H1 (cell line): Measurements from ENCODE around the gene ZNF407. TPM values are rescaled to one million over a fixed set of nuclear protein-coding genes. Genes with fewer than 3 reads are reported as not detected.

Experiments used
- CTCF ChIA-PET: fragments of 300-600 bp; sonication (Branson Sonifier 250); formaldehyde crosslinking; loops from one replicate; lab custom pipeline; 2021; ENCODE audit not compliant: partially characterized antibody; lab: Charles Lee
- POLR2A ChIA-PET: fragments of 300-600 bp; sonication (Branson Sonifier 250); formaldehyde crosslinking; loops from one replicate; lab custom pipeline; 2021; ENCODE audit warnings: inconsistent platforms; ENCODE audit not compliant: partially characterized antibody; lab: Charles Lee
- DNase-seq, 2 experiments: peaks; one replicate each; pipeline versions ENCODE4 v3.0.0 to v3.0.0-alpha.2; 2010 to 2022; ENCODE audit warnings: low spot score in 2 of 2, low read depth in 1 of 2, mixed read lengths in 1 of 2
- FAIRE-seq: peaks from 2 replicates; lab custom pipeline; 2011; peaks lifted over from hg19 to GRCh38; lab: Jason Lieb, UNC
- H2AFZ ChIP-seq: 2 replicates; pipeline ENCODE4 v1.8.1; 2012; ENCODE audit warnings: low read length, inconsistent platforms
- H2AK5ac ChIP-seq: 2 replicates; pipeline ENCODE4 v1.6.1; 2013; ENCODE audit warnings: low read depth, low read length
- H2BK120ac ChIP-seq: replicated peaks from 2 replicates; pipeline ENCODE3; 2013; ENCODE audit warnings: low read depth, low read length, inconsistent platforms
- H2BK12ac ChIP-seq: 2 replicates; pipeline ENCODE4 v1.6.1; 2013; ENCODE audit warnings: low read depth, low read length
- H2BK15ac ChIP-seq: 2 replicates; pipeline ENCODE4 v1.6.1; 2013; ENCODE audit warnings: low read length
- H2BK20ac ChIP-seq: 2 replicates; pipeline ENCODE4 v1.6.1; 2013; ENCODE audit warnings: low read length
- H2BK5ac ChIP-seq: 2 replicates; pipeline ENCODE4 v1.6.1; 2013; ENCODE audit warnings: low read depth, low read length
- H3K14ac ChIP-seq: 2 replicates; pipeline ENCODE4 v1.6.1; 2013; ENCODE audit warnings: inconsistent platforms; ENCODE audit not compliant: insufficient read length
- H3K18ac ChIP-seq: 2 replicates; pipeline ENCODE4 v1.6.1; 2013; ENCODE audit warnings: low read length; ENCODE audit errors: extremely low read depth
- H3K23ac ChIP-seq: 2 replicates; pipeline ENCODE4 v1.6.1; 2013; ENCODE audit warnings: inconsistent platforms; ENCODE audit not compliant: insufficient read length
- H3K23me2 ChIP-seq: 2 replicates; pipeline ENCODE4 v1.6.1; 2013; ENCODE audit warnings: low read depth, low read length
- H3K27ac ChIP-seq: 2 replicates; pipeline ENCODE4 v1.6.1; 2011; ENCODE audit warnings: low read depth, low read length, inconsistent platforms
- H3K27me3 ChIP-seq, 4 experiments: replicated peaks in 1 of 4; 1 replicate in 1 of 4; 2 replicates in 3 of 4; pipeline versions ENCODE4 v1.6.1 to v1.8.1; 2011 to 2013; ENCODE audit warnings: low read length in 3 of 4, mild to moderate bottlenecking in 3 of 4, inconsistent platforms in 2 of 4, mixed read lengths in 2 of 4, moderate library complexity in 1 of 4; ENCODE audit not compliant: control insufficient read depth in 3 of 4, insufficient read depth in 3 of 4; ENCODE audit errors: extremely low read depth in 1 of 4
- H3K36me3 ChIP-seq, 4 experiments: 2 replicates each; pipeline versions ENCODE4 v1.6.1 to v1.8.1; 2011 to 2013; ENCODE audit warnings: mild to moderate bottlenecking in 4 of 4, low read length in 3 of 4, moderate library complexity in 2 of 4, control low read depth in 1 of 4, inconsistent platforms in 1 of 4; ENCODE audit not compliant: insufficient read depth in 4 of 4, control insufficient read depth in 2 of 4
- H3K4ac ChIP-seq: replicated peaks from 2 replicates; pipeline ENCODE3; 2013; ENCODE audit warnings: low read length, low read depth, mixed read lengths, inconsistent platforms; ENCODE audit not compliant: insufficient read length
- H3K4me1 ChIP-seq, 4 experiments: replicated peaks in 1 of 4; 1 replicate in 1 of 4; 2 replicates in 3 of 4; pipeline versions ENCODE4 v1.6.1 to v1.8.1; 2011 to 2013; ENCODE audit warnings: low read length in 3 of 4, inconsistent platforms in 2 of 4, mixed read lengths in 1 of 4; ENCODE audit not compliant: insufficient read depth in 4 of 4, control insufficient read depth in 3 of 4
- H3K4me2 ChIP-seq, 2 experiments: 2 replicates each; pipeline versions ENCODE4 v1.6.1 to v1.8.1; 2011 to 2013; ENCODE audit warnings: low read depth in 2 of 2, low read length in 2 of 2, control low read depth in 1 of 2, inconsistent platforms in 1 of 2, mild to moderate bottlenecking in 1 of 2; ENCODE audit not compliant: insufficient read depth in 1 of 2
- H3K4me3 ChIP-seq, 4 experiments: fragments of 200-600, 300-600 bp in 1 of 4; sonication (generic), shearing (Covaris generic), sonication (Bioruptor Twin) in 1 of 4; 2 replicates each; pipeline versions ENCODE4 v1.5.1 to v1.8.1; 2011 to 2016; ENCODE audit warnings: low read length in 4 of 4, low read depth in 3 of 4, control low read depth in 2 of 4, inconsistent platforms in 2 of 4, mild to moderate bottlenecking in 2 of 4, mixed read lengths in 1 of 4, moderate library complexity in 1 of 4; ENCODE audit not compliant: insufficient read depth in 2 of 4; ENCODE audit errors: extremely low read depth in 1 of 4
- H3K56ac ChIP-seq: replicated peaks from 2 replicates; pipeline ENCODE3; 2013; ENCODE audit warnings: low read depth, mild to moderate bottlenecking, mixed read lengths, low read length, inconsistent platforms; ENCODE audit not compliant: insufficient read length
- H3K79me1 ChIP-seq: 2 replicates; pipeline ENCODE4 v1.6.1; 2013; ENCODE audit warnings: low read depth, low read length, control low read depth
- H3K79me2 ChIP-seq, 2 experiments: 2 replicates each; pipeline versions ENCODE4 v1.6.1 to v1.8.1; 2012 to 2013; ENCODE audit warnings: low read length in 2 of 2, mild to moderate bottlenecking in 2 of 2, inconsistent platforms in 1 of 2; ENCODE audit not compliant: insufficient read depth in 2 of 2, control insufficient read depth in 1 of 2
- H3K9ac ChIP-seq, 4 experiments: replicated peaks in 1 of 4; 1 replicate in 1 of 4; 2 replicates in 3 of 4; pipeline versions ENCODE4 v1.6.1 to v1.8.1; 2011 to 2013; ENCODE audit warnings: low read depth in 3 of 4, low read length in 3 of 4, control low read depth in 2 of 4, mild to moderate bottlenecking in 2 of 4, moderate library complexity in 2 of 4, inconsistent platforms in 1 of 4; ENCODE audit errors: extremely low read depth in 1 of 4
- H3K9me3 ChIP-seq, 2 experiments: 2 replicates each; pipeline versions ENCODE4 v1.6.1 to v1.8.1; 2012 to 2013; ENCODE audit warnings: mild to moderate bottlenecking in 2 of 2, moderate library complexity in 2 of 2, control low read depth in 1 of 2, inconsistent platforms in 1 of 2, low read depth in 1 of 2, low read length in 1 of 2, mixed read lengths in 1 of 2; ENCODE audit not compliant: insufficient read depth in 2 of 2
- H4K20me1 ChIP-seq, 2 experiments: replicated peaks in 1 of 2; 2 replicates each; pipeline versions ENCODE3 to v1.8.1; 2011 to 2013; ENCODE audit warnings: inconsistent platforms in 2 of 2, low read length in 2 of 2, mild to moderate bottlenecking in 1 of 2; ENCODE audit not compliant: insufficient read depth in 2 of 2, control insufficient read depth in 1 of 2
- H4K5ac ChIP-seq: 2 replicates; pipeline ENCODE4 v1.6.1; 2013; ENCODE audit warnings: low read length, low read depth, mixed read lengths, inconsistent platforms; ENCODE audit not compliant: insufficient read length
- H4K8ac ChIP-seq: 2 replicates; pipeline ENCODE4 v1.8.0; 2013; ENCODE audit warnings: mild to moderate bottlenecking, moderate library complexity, low read length, inconsistent platforms; ENCODE audit not compliant: insufficient read depth; ENCODE audit errors: extremely low read depth
- H4K91ac ChIP-seq: replicated peaks from 2 replicates; pipeline ENCODE3; 2013; ENCODE audit warnings: low read length, mixed read lengths, inconsistent platforms; ENCODE audit not compliant: insufficient read length
- ASH2L ChIP-seq: fragments of 200-600, 300-600 bp; sonication (generic); IDR thresholded peaks from one replicate; pipeline ENCODE4 v1.7.1; 2017; ENCODE audit warnings: low read length
- CEBPB ChIP-seq: IDR thresholded peaks from 2 replicates; pipeline ENCODE4 v1.6.1; 2012; ENCODE audit warnings: low read depth, low read length
- CHD2 ChIP-seq: IDR thresholded peaks from 2 replicates; pipeline ENCODE4 v1.6.1; 2012; ENCODE audit warnings: low read length, improper control_type of control experiment
- HDAC6 ChIP-seq: IDR thresholded peaks from one replicate; pipeline ENCODE4 v1.7.1; 2012; ENCODE audit warnings: low read depth, mild to moderate bottlenecking, inconsistent platforms, low read length, moderate library complexity
- MAFK ChIP-seq: IDR thresholded peaks from 2 replicates; pipeline ENCODE4 v1.6.1; 2012; ENCODE audit warnings: low read depth, mild to moderate bottlenecking, improper control_type of control experiment, low read length
- NANOG ChIP-seq: IDR thresholded peaks from 2 replicates; pipeline ENCODE4 v1.6.1; 2011; ENCODE audit warnings: low read length, low read depth, mild to moderate bottlenecking, inconsistent platforms; ENCODE audit not compliant: insufficient read depth, poor library complexity, severe bottlenecking
- NRF1 ChIP-seq: IDR thresholded peaks from 2 replicates; pipeline ENCODE4 v1.6.1; 2011; ENCODE audit warnings: mild to moderate bottlenecking, low read depth, low read length, improper control_type of control experiment
- RAD21 ChIP-seq, 2 experiments: IDR thresholded peaks in 1 of 2; conservative IDR thresholded peaks in 1 of 2; 2 replicates each; pipeline ENCODE4 v1.6.1; 2011; ENCODE audit warnings: low read depth in 2 of 2, low read length in 2 of 2, improper control_type of control experiment in 1 of 2, inconsistent platforms in 1 of 2, mild to moderate bottlenecking in 1 of 2, moderate library complexity in 1 of 2
- RXRA ChIP-seq: IDR thresholded peaks from 2 replicates; pipeline ENCODE4 v1.6.1; 2011; ENCODE audit warnings: low read depth, mild to moderate bottlenecking, low read length, moderate library complexity; ENCODE audit not compliant: insufficient read depth
- SAP30 ChIP-seq: fragments of 300-600 bp; sonication (generic); IDR thresholded peaks from 2 replicates; pipeline ENCODE4 v1.7.1; 2012; ENCODE audit warnings: low read length, moderate library complexity, mild to moderate bottlenecking, inconsistent platforms; ENCODE audit not compliant: insufficient read depth, insufficient replicate concordance
- SIRT6 ChIP-seq: IDR thresholded peaks from one replicate; pipeline ENCODE4 v1.7.1; 2012; ENCODE audit warnings: low read length, inconsistent platforms
- TAF7 ChIP-seq: optimal IDR thresholded peaks from 2 replicates; pipeline ENCODE3; 2011; ENCODE audit warnings: low read depth, mild to moderate bottlenecking, inconsistent platforms, low read length, moderate library complexity, borderline replicate concordance
- YY1 ChIP-seq: IDR thresholded peaks from 2 replicates; pipeline ENCODE4 v1.6.1; 2011; ENCODE audit warnings: low read depth, mild to moderate bottlenecking, low read length
- ZNF274 ChIP-seq: IDR thresholded peaks from 2 replicates; pipeline ENCODE4 v1.7.0; 2012; ENCODE audit warnings: low read length, borderline replicate concordance; ENCODE audit errors: extremely low read depth
- WGBS, 2 experiments: shearing (Covaris generic) in 1 of 2; methylation state at CpG; one replicate each; pipeline versions ENCODE4 v1.1.6 to v1.1.7; 2013 to 2015; ENCODE audit warnings: low lambda C conversion rate in 2 of 2, mixed read lengths in 2 of 2, inconsistent platforms in 1 of 2, low coverage in 1 of 2, missing lambda C conversion rate in 1 of 2; ENCODE audit not compliant: insufficient replicate concordance in 2 of 2, insufficient coverage in 1 of 2, insufficient read length in 1 of 2; ENCODE audit errors: extremely low coverage in 1 of 2, missing lambda C conversion rate in 1 of 2; 5-methylcytosine and 5-hydroxymethylcytosine counted together
- polyA plus RNA-seq, 7 experiments: library from polyadenylated mRNA; depleted of rRNA in 3 of 7; stranded (reverse) in 5 of 7; unstranded in 2 of 7; fragments of >200 nt in 5 of 7; fragments of 200-250 nt in 2 of 7; gene quantifications; 1 replicate in 5 of 7; 2 replicates in 1 of 7; 4 replicates in 1 of 7; pipeline versions ENCODE4 v1.2.1 to v1.2.3, GENCODE V29; 2011 to 2013; ENCODE audit warnings: missing spikeins in 2 of 7, mixed read lengths in 2 of 7
- total RNA-seq: library from RNA; stranded (reverse); fragmentation: NEBNext Ultra II Directional; extraction: Animal tissue kit (Norgen Biotek cat#: 25700); gene quantifications from 2 replicates; pipeline ENCODE4 v1.2.1, GENCODE V29; 2021

Gene ZNF407
- total and polyA plus RNA-seq, 2 of the 8 experiments (the other 6 are each of a cell fraction or from before 2014, with no cell fraction given) = 1.5 to 6.8 TPM

GRCh38 chr18:74976331-74976909 lies 378.8 kb downstream of the ZNF407 start:
- FAIRE-seq = no peak
- no peak overlapping the region for H2BK120ac ChIP-seq
- POLR2A ChIA-PET = interaction anchor here (0.9 kb wide), 1 partner anchor 304 kb away, joined by 3 read pairs; no protein-coding TSS in a partner anchor
- no peaks in the 10 kb centered on the region for H3K4me1 ChIP-seq
- no peak overlapping the region for H2BK5ac ChIP-seq
- H2AK5ac ChIP-seq = no peak overlapping the region
- no peaks in the 10 kb centered on the region for H3K79me2 ChIP-seq
- no peak overlapping the region for H4K5ac ChIP-seq
- H2BK15ac ChIP-seq = no peak overlapping the region
- H3K27me3 ChIP-seq = no peaks in the 10 kb centered on the region
- no peak overlapping the region for H3K56ac ChIP-seq
- H3K14ac ChIP-seq = no peak overlapping the region
- H3K36me3 ChIP-seq = no peaks in the 10 kb centered on the region
- no peak overlapping the region for H3K18ac ChIP-seq
- no peak overlapping the region for H3K9ac ChIP-seq
- H4K20me1 ChIP-seq = peaks cover 0 to 2% of the 10 kb centered on the region in 2 experiments
- H3K4me3 ChIP-seq = no peak overlapping the region
- H2BK20ac ChIP-seq = no peak overlapping the region
- 89% methylated on average over 11 of the region's 11 CpGs; no CpG with 5 or more reads in 1 of the 2 experiments for WGBS, 2 experiments
- no peak overlapping the region for H2AFZ ChIP-seq
- H4K91ac ChIP-seq = no peak overlapping the region
- H3K79me1 ChIP-seq = no peaks in the 10 kb centered on the region
- CTCF ChIA-PET = interaction anchor here (1.0 kb wide), 1 partner anchor 14 kb away, joined by 3 read pairs; no protein-coding TSS in a partner anchor
- DNase-seq = no peak
- no peaks in the 10 kb centered on the region for H3K23me2 ChIP-seq
- no peak overlapping the region for H3K4ac ChIP-seq
- no peak overlapping the region for H4K8ac ChIP-seq
- H2BK12ac ChIP-seq = no peak overlapping the region
- no peak overlapping the region for H3K27ac ChIP-seq
- no peaks in the 10 kb centered on the region for H3K9me3 ChIP-seq
- no peak overlapping the region for H3K4me2 ChIP-seq
- no peak overlapping the region for H3K23ac ChIP-seq
- TF ChIP-seq CHD2 (no peak), NRF1 (no peak), ASH2L (no peak), SAP30 (no peak), CEBPB (no peak), NANOG (no peak), YY1 (no peak), RAD21 (IDR thresholded peaks at IDR 0.05 in 1 of 2, conservative IDR thresholded peaks at IDR 0.05 in 1 of 2; ENCODE audit: low read depth in 2 of 2, low read length in 2 of 2) (no peak), RXRA (no peak), ZNF274 (no peak), MAFK (no peak), HDAC6 (no peak), SIRT6 (no peak), TAF7 (no peak)
